Measurements from ENCODE around the gene GRAMD4. TPM values are rescaled to one million over a fixed set of nuclear protein-coding genes. Genes with fewer than 3 reads are reported as not detected.

GRAMD4 gene
- total and polyA plus RNA-seq, 10 of the 15 experiments (the other 5 are each of a cell fraction or from before 2014, with no cell fraction given), result 0.21 to 45.5 (median 10.6) TPM

DNA sequence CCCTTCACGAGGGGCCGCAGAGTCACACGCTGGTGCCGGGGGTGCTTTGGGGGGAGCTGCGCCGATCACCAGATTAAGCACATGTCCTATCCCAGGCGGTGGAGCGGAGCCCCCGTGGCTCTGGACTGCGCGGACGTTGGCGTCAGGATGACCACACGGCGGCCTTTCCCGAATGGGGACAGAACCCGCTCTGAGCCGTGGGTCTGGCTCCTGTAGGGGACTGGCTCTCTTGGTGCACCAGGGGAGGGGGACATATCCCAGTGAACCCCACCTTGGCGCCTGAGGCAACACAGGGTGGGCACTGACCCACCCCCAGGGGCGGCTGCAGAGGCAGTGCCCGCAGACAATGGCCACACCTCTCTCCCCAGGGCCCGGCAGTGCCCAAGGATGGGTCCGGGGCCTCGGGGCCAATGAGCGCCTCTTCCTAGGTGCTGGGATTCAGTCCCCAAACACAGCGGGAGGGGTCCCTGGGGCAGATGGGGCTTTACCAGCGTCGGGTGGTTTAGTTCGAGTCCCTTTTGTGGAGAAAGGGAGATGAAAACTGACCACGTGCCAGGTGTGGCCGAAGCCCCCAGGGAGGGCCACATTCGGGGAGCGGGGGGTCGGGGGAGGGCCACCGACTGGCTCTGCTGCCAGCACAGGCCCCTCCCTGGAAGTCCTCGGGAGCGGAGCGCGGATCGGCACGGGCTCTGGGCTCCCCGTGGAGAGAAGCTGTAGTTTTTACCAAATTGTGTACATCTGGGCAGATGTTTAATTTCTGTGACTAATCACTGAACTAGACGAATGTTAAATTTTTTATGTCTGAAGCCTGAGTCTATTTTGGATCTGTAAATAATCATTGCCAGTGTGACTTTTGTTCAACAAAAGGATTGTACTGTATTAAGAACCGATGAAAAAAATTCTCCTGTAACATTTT lies 58.9 kb downstream of the GRAMD4 start:
- peaks cover 0 to 1% of the 10 kb centered on the region in 2 experiments; a peak in 2 of 4 replicates for H3K36me3 ChIP-seq (ENCODE audit: control insufficient read depth in 2 of 2, insufficient read depth in 2 of 2, low read length in 1 of 2)
- ATAC-seq (no peak), DNase-seq (ENCODE audit: low read depth, low spot score) (no peak), FAIRE-seq (no peak)
- in situ Hi-C loops (cut with MboI), result no loop called here
- H3K4me2 ChIP-seq (ENCODE audit: control insufficient read depth, insufficient read depth), result no peak overlapping the region
- H4K20me1 ChIP-seq (ENCODE audit: control insufficient read depth, insufficient read depth), result 0 out of 2 replicates have a peak, but pooled peaks cover 2% of the 10 kb centered on the region
- no peak overlapping the region for H3K4me3 ChIP-seq
- TF ChIP-seq CHD1 (IDR thresholded peaks at IDR 0.05; ENCODE audit: low read depth, low read length) (no peak), MEF2A (IDR thresholded peaks at IDR 0.05; ENCODE audit: insufficient read depth, low read depth, low read length) (no peak), SMC3 (IDR thresholded peaks at IDR 0.05; ENCODE audit: borderline replicate concordance, low read length) (no peak), SMARCA5 (IDR thresholded peaks at IDR 0.05) (no peak)
- TF ChIP-seq, protein P1, sequence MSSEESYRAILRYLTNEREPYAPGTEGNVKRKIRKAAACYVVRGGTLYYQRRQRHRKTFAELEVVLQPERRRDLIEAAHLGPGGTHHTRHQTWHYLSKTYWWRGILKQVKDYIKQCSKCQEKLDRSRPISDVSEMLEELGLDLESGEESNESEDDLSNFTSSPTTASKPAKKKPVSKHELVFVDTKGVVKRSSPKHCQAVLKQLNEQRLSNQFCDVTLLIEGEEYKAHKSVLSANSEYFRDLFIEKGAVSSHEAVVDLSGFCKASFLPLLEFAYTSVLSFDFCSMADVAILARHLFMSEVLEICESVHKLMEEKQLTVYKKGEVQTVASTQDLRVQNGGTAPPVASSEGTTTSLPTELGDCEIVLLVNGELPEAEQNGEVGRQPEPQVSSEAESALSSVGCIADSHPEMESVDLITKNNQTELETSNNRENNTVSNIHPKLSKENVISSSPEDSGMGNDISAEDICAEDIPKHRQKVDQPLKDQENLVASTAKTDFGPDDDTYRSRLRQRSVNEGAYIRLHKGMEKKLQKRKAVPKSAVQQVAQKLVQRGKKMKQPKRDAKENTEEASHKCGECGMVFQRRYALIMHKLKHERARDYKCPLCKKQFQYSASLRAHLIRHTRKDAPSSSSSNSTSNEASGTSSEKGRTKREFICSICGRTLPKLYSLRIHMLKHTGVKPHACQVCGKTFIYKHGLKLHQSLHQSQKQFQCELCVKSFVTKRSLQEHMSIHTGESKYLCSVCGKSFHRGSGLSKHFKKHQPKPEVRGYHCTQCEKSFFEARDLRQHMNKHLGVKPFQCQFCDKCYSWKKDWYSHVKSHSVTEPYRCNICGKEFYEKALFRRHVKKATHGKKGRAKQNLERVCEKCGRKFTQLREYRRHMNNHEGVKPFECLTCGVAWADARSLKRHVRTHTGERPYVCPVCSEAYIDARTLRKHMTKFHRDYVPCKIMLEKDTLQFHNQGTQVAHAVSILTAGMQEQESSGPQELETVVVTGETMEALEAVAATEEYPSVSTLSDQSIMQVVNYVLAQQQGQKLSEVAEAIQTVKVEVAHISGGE (CRISPR knock-in tag; IDR thresholded peaks at IDR 0.05), result no peak
- RAD21 ChIA-PET (ENCODE audit: unreplicated experiment), result no interaction called here
- CTCF ChIA-PET, result no interaction called here
- H3K9ac ChIP-seq (ENCODE audit: control insufficient read depth, insufficient read depth, low read length), result no peak overlapping the region
- H3K27me3 ChIP-seq (replicated peaks in 1 of 2; ENCODE audit: control insufficient read depth in 2 of 2, insufficient read depth in 2 of 2, low read length in 1 of 2), result no peaks in the 10 kb centered on the region
- SMC1A ChIA-PET (ENCODE audit: uncharacterized antibody, unreplicated experiment), result no interaction called here
- no peak overlapping the region for H3K27ac ChIP-seq (ENCODE audit: control insufficient read depth, insufficient read depth)
- intact Hi-C loops (cut with micrococcal nuclease; ENCODE audit: unreplicated experiment), result no loop called here
- POLR2A ChIA-PET, result no interaction called here
- no peak overlapping the region for H2AFZ ChIP-seq (ENCODE audit: control insufficient read depth, low read depth, low read length)
- 85% methylated on average over 41 of the region's 44 CpGs for WGBS (ENCODE audit: insufficient coverage, insufficient replicate concordance, low lambda C conversion rate, missing lambda C conversion rate)
- H3K79me2 ChIP-seq (ENCODE audit: control insufficient read depth, insufficient read depth, low read length), result no peaks in the 10 kb centered on the region
- peaks cover 8% of the 10 kb centered on the region for H3K4me1 ChIP-seq (ENCODE audit: control insufficient read depth, insufficient read depth, low read length)
- BruUV-seq (replicated peaks), result TSS peak; percentile 45
- H3K9me3 ChIP-seq (replicated peaks; ENCODE audit: control insufficient read depth, insufficient read depth, low read length), result no peaks in the 10 kb centered on the region
